Stimulated activated CD4-positive, alpha-beta T cell treated with anti-CD3 and anti-CD28 coated beads, Interleukin-12 subunit alpha, Interleukin-12 subunit beta, amount 100 ng/mL, for 48 hours (primary cell): ENCODE data around the gene ADAT2.
"Not testable (repeated sequence)": the region's sequence is repeated elsewhere in the genome, so short reads cannot be mapped to it uniquely, and the experiment has no call there.

ENCODE experiments used
- DNase-seq, 3 donors: peaks; one replicate each; pipeline ENCODE4 v3.0.0-alpha.2; 2020; ENCODE audit warnings: low read depth in 2 of 3, low spot score in 1 of 3

Gene ADAT2

GRCh38 chr6:143450453-143451371, at the start of gene ADAT2, which contains the start of gene PEX3:
Gene ADAT2 (minus strand): TSS chr6:143450695. CDS start chr6:143450658, 37 bp downstream.
Gene PEX3 (plus strand): TSS chr6:143450805. CDS start chr6:143451043, 238 bp downstream.
- peak; percentile 90 to 94 (median 92) for DNase-seq

GRCh38 chr6:143498428-143498827, 47.9 kb upstream of the ADAT2 start:
- DNase-seq = no peak

- DNase-seq = no peak
Measured at GRCh38 chr6:143496974-143497373, 46.5 kb upstream of the ADAT2 start.

- DNase-seq = no peak
Measured at GRCh38 chr6:143490775-143491174, 40.3 kb upstream of the ADAT2 start.

- no peak for DNase-seq
Measured at GRCh38 chr6:143490244-143490643, 39.7 kb upstream of the ADAT2 start.

- no peak for DNase-seq
Measured at GRCh38 chr6:143486752-143487151, 36.3 kb upstream of the ADAT2 start.

GRCh38 chr6:143485967-143486366, 35.5 kb upstream of the ADAT2 start:
- no peak for DNase-seq

GRCh38 chr6:143482593-143482992, 32.1 kb upstream of the ADAT2 start:
- DNase-seq = no peak

GRCh38 chr6:143478479-143479062, 28.1 kb upstream of the ADAT2 start:
- DNase-seq = no peak

GRCh38 chr6:143476545-143476944, 26.1 kb upstream of the ADAT2 start:
- DNase-seq = no peak

- DNase-seq = no peak
Measured at GRCh38 chr6:143471822-143472221, 21.3 kb upstream of the ADAT2 start.

GRCh38 chr6:143468823-143469222, 18.3 kb upstream of the ADAT2 start:
- DNase-seq = not testable (repeated sequence)

- DNase-seq = no peak
Measured at GRCh38 chr6:143468026-143468425, 17.5 kb upstream of the ADAT2 start.

- DNase-seq = no peak
Measured at GRCh38 chr6:143465546-143465945, 15.1 kb upstream of the ADAT2 start.

- DNase-seq = no peak
Measured at GRCh38 chr6:143457563-143458359, 7.3 kb upstream of the ADAT2 start.

GRCh38 chr6:143451531-143451930, 1.0 kb upstream of the ADAT2 start:
- no peak for DNase-seq

- DNase-seq = peak in 1 of 3 donors; percentile 35
Measured at GRCh38 chr6:143449714-143450452, 612 bp downstream of the ADAT2 start.

- DNase-seq = no peak
Measured at GRCh38 chr6:143449082-143449713, 1.3 kb downstream of the ADAT2 start.

GRCh38 chr6:143447865-143448264, 2.6 kb downstream of the ADAT2 start:
- not testable (repeated sequence) for DNase-seq

- DNase-seq = no peak
Measured at GRCh38 chr6:143443096-143443495, 7.4 kb downstream of the ADAT2 start.
